ENCODE measurements around the gene TP53RK. TPM values are rescaled to one million over a fixed set of nuclear protein-coding genes. Genes with fewer than 3 reads are reported as not detected.

The TP53RK gene
- total RNA-seq, 4 donors from 2014 or later, result 14.6 to 21.3 (median 18.7) TPM

DNA sequence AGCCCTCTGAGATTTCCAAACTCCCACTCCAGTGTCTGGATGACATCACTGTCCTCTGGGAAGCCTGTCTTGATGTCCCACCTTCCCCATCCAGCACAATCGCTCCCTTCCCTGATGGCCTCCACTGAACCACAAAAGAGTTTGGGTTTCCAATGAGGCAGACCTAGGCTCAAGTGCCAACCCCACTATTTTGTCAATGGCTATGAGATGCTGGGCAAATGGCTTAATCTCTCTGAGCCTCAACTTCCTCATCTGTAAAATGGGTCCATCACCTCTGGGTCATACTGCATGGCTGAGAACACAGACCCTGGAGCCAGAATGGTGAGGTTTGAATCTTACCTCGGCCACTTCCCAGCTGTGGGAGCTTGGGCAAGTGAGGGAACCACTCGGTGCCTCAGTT is 49.7 kb downstream of the TP53RK start:
- Histone ChIP-seq H3K9me3 (no peaks in the 10 kb centered on the region), H3K36me3 (no peaks in the 10 kb centered on the region), H3K27me3 (peaks cover 8% of the 10 kb centered on the region), H3K27ac (no peak overlapping the region), H3K4me1 (no peaks in the 10 kb centered on the region), H3K4me3 (no peak overlapping the region)
- TF ChIP-seq, protein P1, sequence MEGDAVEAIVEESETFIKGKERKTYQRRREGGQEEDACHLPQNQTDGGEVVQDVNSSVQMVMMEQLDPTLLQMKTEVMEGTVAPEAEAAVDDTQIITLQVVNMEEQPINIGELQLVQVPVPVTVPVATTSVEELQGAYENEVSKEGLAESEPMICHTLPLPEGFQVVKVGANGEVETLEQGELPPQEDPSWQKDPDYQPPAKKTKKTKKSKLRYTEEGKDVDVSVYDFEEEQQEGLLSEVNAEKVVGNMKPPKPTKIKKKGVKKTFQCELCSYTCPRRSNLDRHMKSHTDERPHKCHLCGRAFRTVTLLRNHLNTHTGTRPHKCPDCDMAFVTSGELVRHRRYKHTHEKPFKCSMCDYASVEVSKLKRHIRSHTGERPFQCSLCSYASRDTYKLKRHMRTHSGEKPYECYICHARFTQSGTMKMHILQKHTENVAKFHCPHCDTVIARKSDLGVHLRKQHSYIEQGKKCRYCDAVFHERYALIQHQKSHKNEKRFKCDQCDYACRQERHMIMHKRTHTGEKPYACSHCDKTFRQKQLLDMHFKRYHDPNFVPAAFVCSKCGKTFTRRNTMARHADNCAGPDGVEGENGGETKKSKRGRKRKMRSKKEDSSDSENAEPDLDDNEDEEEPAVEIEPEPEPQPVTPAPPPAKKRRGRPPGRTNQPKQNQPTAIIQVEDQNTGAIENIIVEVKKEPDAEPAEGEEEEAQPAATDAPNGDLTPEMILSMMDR (IDR thresholded peaks at IDR 0.05), result no peak
- ATAC-seq, result no peak
- 77 to 100% methylated on average over 1 to 3 of the region's 3 CpGs for WGBS, 2 donors (ENCODE audit: low coverage in 1 of 2)

DNA sequence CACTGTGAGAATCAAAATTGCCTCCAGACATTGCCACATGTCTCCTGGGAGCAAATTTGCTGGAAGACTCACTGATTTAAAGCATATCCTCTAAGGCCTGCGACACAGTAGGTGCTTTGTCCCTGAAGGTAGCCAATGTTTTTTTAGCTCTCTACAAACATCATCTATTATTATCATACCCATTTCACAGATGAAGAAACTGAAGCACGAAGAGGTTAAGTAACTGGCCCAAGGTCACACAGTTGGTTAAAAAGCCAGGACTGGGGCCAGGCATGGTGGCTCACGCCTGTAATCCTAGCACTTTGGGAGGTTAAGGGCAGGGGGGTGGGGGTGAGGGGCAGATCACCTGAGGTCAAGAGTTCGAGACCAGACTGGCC is 50.4 kb downstream of the TP53RK start:
- no peak for ATAC-seq
- Histone ChIP-seq H3K36me3 (no peaks in the 10 kb centered on the region), H3K4me3 (no peak overlapping the region), H3K27ac (no peak overlapping the region), H3K27me3 (peaks cover 8% of the 10 kb centered on the region), H3K4me1 (no peaks in the 10 kb centered on the region), H3K9me3 (no peaks in the 10 kb centered on the region)
- TF ChIP-seq, protein P1 (IDR thresholded peaks at IDR 0.05), result no peak
- TF ChIP-seq POLR2A (IDR thresholded peaks at IDR 0.05) (no peak), EP300 (IDR thresholded peaks at IDR 0.05) (no peak), POLR2AphosphoS5 (IDR thresholded peaks at IDR 0.05) (no peak)
- WGBS, 2 donors (ENCODE audit: low coverage in 1 of 2), result 93 to 94% methylated on average over 2 to 4 of the region's 4 CpGs

DNA sequence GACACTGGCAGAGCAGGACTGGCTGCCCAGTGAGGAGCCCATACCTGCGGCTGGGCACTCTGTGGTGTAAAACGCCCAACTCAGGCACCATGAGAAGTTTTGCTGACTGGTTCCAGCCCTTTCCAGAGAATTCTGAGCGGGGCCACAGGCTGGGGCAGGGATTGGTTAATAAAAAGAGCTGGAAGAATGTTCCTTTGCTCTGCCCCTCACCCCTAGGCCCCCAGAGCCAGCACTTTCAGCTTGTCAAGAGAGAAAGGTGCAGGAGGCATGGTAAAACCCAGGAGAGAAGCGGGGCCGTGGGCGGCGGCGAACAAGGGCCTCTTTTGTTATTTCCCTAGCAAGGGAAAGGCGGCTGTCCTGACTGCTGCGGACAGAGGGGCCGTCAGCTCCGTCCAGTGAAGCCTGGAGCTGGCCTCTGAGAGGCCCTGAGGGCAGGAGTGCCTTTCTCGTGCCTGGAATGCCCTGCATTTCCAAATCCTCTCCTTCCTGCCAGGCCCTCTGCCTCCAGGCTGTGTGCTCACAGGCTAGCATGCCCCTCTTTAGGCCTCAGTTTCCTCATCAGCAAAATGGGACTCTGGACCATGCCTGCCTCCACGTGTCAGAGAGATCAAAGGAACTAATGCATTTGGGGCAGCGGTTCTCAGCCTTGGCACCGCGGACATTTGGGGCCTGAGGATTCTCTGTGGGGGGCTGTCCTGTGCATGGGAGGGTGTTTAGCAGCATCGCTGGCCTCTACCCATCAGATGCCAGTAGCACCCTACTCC is 50.9 kb downstream of the TP53RK start:
- H3K27ac ChIP-seq, result no peak overlapping the region
- peaks cover 8% of the 10 kb centered on the region for H3K27me3 ChIP-seq
- ATAC-seq, result no peak
- no peak overlapping the region for H3K4me3 ChIP-seq
- no peaks in the 10 kb centered on the region for H3K4me1 ChIP-seq
- TF ChIP-seq POLR2A (IDR thresholded peaks at IDR 0.05) (no peak), EP300 (IDR thresholded peaks at IDR 0.05) (no peak), POLR2AphosphoS5 (IDR thresholded peaks at IDR 0.05) (no peak)
- TF ChIP-seq, protein P1 (IDR thresholded peaks at IDR 0.05), result no peak
- 84 to 90% methylated on average over 2 to 9 of the region's 18 CpGs for whole genome bisulfite sequencing, 2 donors (ENCODE audit: low coverage in 1 of 2)
- H3K9me3 ChIP-seq, result no peaks in the 10 kb centered on the region
- no peaks in the 10 kb centered on the region for H3K36me3 ChIP-seq

DNA sequence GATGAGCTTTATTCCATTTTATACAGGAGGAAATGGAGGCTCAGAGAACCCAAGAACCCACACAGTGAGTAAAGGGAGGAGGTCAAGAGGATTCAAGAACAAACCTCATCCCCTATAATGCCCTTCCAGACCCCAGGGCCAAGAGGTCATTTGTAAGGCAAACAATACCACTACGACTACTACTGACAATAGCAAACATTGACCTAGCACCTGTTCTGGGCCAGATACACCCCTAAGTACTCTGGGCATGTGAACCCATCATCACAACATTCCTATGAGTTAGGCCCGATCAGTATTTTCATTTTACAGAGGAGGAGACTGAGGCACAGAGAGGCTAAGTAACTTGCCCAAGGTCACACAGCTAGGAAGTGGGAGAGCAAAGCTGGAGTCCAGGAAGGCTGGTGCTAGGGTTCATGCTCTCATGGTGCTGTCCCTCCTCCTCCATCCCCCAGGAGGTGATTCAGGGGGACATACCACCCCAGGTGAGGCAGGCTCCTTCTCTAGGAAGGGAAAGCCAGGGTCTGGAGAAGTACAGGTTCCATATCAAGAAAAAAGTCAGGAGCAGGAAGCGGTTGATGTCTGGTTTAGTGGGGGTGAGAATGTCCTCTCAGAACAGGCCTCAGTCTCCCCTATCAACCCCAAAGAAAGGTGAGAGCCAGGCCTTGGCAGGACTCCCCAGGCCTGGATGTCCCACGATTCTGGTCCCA is 51.7 kb downstream of the TP53RK start:
- no peak for TF ChIP-seq EP300 (IDR thresholded peaks at IDR 0.05)
- no peak for TF ChIP-seq POLR2A (IDR thresholded peaks at IDR 0.05)
- no peak for TF ChIP-seq POLR2AphosphoS5 (IDR thresholded peaks at IDR 0.05)
- TF ChIP-seq, protein P1 (IDR thresholded peaks at IDR 0.05), result no peak

DNA sequence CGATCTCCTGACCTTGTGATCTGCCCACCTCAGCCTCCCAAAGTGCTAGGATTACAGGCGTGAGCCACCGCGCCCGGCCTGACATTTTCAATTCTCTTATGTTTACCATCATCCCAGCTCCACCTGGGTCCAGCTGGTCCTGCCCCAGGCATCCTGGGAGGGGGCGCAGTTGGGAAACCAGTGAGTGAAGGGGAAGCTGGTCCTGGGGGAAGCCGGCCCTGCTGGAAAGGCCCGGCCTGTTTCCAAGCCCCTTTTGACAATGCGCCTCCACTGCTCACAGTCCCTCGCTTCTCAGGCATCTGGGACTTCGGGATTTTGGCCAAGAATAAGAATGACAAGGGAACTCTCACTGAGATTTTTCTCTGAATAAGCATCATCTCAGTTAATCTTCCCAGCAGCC is 52.2 kb downstream of the TP53RK start:
- ATAC-seq, result no peak
- TF ChIP-seq POLR2A (IDR thresholded peaks at IDR 0.05) (no peak), POLR2AphosphoS5 (IDR thresholded peaks at IDR 0.05) (no peak), EP300 (IDR thresholded peaks at IDR 0.05) (no peak)
- TF ChIP-seq, protein P1 (IDR thresholded peaks at IDR 0.05), result no peak
- no peaks in the 10 kb centered on the region for H3K4me1 ChIP-seq
- H3K9me3 ChIP-seq, result no peaks in the 10 kb centered on the region
- 82 to 94% methylated on average over 3 to 9 of the region's 11 CpGs for WGBS, 2 donors (ENCODE audit: low coverage in 1 of 2)
- H3K36me3 ChIP-seq, result no peaks in the 10 kb centered on the region
- H3K27ac ChIP-seq, result no peak overlapping the region
- H3K4me3 ChIP-seq, result no peak overlapping the region
- peaks cover 8% of the 10 kb centered on the region for H3K27me3 ChIP-seq

More for the DNA sequence above, 51.7 kb downstream of the TP53RK start:
- Histone ChIP-seq H3K27ac (no peak overlapping the region), H3K4me1 (no peaks in the 10 kb centered on the region), H3K36me3 (no peaks in the 10 kb centered on the region), H3K9me3 (no peaks in the 10 kb centered on the region), H3K27me3 (peaks cover 8% of the 10 kb centered on the region), H3K4me3 (no peak overlapping the region)
- WGBS, 2 donors (ENCODE audit: low coverage in 1 of 2), result 60 to 81% methylated on average over 1 to 2 of the region's 4 CpGs
- no peak for ATAC-seq
